ENCODE results near the gene PLCB1.

DNA sequence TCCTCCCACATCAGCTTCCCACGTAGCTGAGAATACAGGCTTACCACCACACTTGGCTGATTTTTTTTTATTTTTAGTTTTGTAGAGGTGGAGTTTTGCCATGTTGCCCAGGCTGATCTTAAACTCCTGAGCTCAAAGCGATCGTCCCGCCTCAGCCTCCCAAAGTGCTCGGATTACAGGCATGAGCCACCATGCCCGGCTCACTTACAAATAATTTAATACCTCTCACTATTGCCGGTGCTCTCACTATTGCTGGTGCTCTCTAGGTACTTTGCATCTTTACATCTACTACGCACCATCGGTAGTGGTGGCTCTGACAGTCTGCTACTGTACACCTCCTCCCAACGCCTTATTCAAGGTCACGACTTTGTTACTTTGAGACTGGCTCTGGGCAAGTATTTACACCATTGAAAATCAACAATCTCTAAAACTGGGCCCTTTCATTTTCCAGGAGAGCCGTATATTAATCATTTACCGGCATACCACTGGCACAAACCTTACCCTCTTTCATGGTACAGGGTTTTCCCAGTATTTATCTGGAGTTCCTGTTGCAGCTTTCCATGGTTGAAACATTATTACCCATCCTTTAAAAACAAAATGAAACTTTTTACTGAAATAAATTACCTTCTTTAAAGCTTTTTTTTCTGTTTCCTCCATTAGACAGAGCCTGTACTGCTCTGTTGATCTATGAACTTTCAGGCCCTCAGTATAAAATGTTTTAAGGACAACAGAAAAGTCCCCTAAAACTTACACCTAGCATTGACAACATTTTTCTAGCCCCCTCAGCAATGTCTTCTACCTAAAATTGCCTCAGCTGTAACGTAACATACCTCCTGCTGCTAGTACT is 677.3 kb downstream of the PLCB1 start:
- TF ChIP-seq FOXP2 (optimal IDR thresholded peaks at IDR 0.05; ENCODE audit: control extremely low read depth, extremely low read length, insufficient read depth) (no peak), EZH2 (IDR thresholded peaks at IDR 0.05) (no peak)

All from SK-N-MC (cell line).